NCI-H1105 (cell line): ENCODE measurements around the gene C1RL.

ENCODE experiments used
- DNase-seq: peaks from one replicate; lab custom pipeline; 2025; lab: John Stamatoyannopoulos, UW

The C1RL gene

GRCh38 chr12:7108796-7109571 is at the start of gene C1RL:
TSS of gene C1RL (minus strand) at chr12:7109214. CDS start at chr12:7109180, 34 bp downstream.
- DNase-seq: peak; percentile 80

GRCh38 chr12:7157391-7157790 is 48.4 kb upstream of the C1RL start:
- DNase-seq: no peak

GRCh38 chr12:7156259-7157197 is 47.5 kb upstream of the C1RL start:
- DNase-seq: no peak

GRCh38 chr12:7155471-7156034 is 46.5 kb upstream of the C1RL start:
- peak; percentile 77 for DNase-seq

GRCh38 chr12:7154901-7155470 is 46.0 kb upstream of the C1RL start:
- DNase-seq: no peak

GRCh38 chr12:7154042-7154441 is 45.0 kb upstream of the C1RL start:
- DNase-seq: no peak

- DNase-seq: no peak
Measured at GRCh38 chr12:7152818-7153217, 43.8 kb upstream of the C1RL start.

GRCh38 chr12:7151532-7151931 is 42.5 kb upstream of the C1RL start:
- no peak for DNase-seq

GRCh38 chr12:7150841-7151240 is 41.8 kb upstream of the C1RL start:
- DNase-seq: no peak

- DNase-seq: no peak
Measured at GRCh38 chr12:7150356-7150755, 41.3 kb upstream of the C1RL start.

- no peak for DNase-seq
Measured at GRCh38 chr12:7146906-7147305, 37.9 kb upstream of the C1RL start.

GRCh38 chr12:7146228-7146627 is 37.2 kb upstream of the C1RL start:
- DNase-seq: no peak

GRCh38 chr12:7145671-7146070 is 36.7 kb upstream of the C1RL start:
- DNase-seq: no peak

- peak; percentile 26 for DNase-seq
Measured at GRCh38 chr12:7144414-7145120, 35.6 kb upstream of the C1RL start.

GRCh38 chr12:7143564-7143963 is 34.5 kb upstream of the C1RL start:
- no peak for DNase-seq

GRCh38 chr12:7142809-7143465 is 33.9 kb upstream of the C1RL start:
- no peak for DNase-seq

- DNase-seq: peak; percentile 42
Measured at GRCh38 chr12:7142056-7142644, 33.1 kb upstream of the C1RL start.

- no peak for DNase-seq
Measured at GRCh38 chr12:7141351-7142005, 32.5 kb upstream of the C1RL start.

- no peak for DNase-seq
Measured at GRCh38 chr12:7139200-7139599, 30.2 kb upstream of the C1RL start.

GRCh38 chr12:7137908-7138307 is 28.9 kb upstream of the C1RL start:
- DNase-seq: no peak
